ENCODE measurements around the gene EXOC3L2. TPM values are rescaled to one million over a fixed set of nuclear protein-coding genes. Genes with fewer than 3 reads are reported as not detected.

EXOC3L2 gene
- total RNA-seq, 1 experiment from 2014 or later, result not detected

- Histone ChIP-seq H3K36me3 (ENCODE audit: low read depth, low read length) (0 out of 2 replicates have a peak, but pooled peaks cover 3% of the 10 kb centered on the region), H3K9ac (ENCODE audit: low read length) (no peak overlapping the region), H3K4me2 (ENCODE audit: low read length) (no peak overlapping the region), H3K9me2 (replicated peaks; ENCODE audit: low read length) (no peaks in the 10 kb centered on the region), H2AFZ (ENCODE audit: low read length) (no peak overlapping the region), H3K9me3 (ENCODE audit: low read length) (no peaks in the 10 kb centered on the region), H3K4me1 (ENCODE audit: insufficient read depth, low read length) (no peaks in the 10 kb centered on the region), H3F3A (ENCODE audit: low read length, unreplicated experiment) (no peaks in the 10 kb centered on the region), H3K4me3 (ENCODE audit: low read length) (no peak overlapping the region), H4K20me1 (ENCODE audit: low read length) (no peaks in the 10 kb centered on the region), H3K27ac (ENCODE audit: low read length) (no peak overlapping the region), H3K27me3 (ENCODE audit: low read length) (no peaks in the 10 kb centered on the region), H3K79me2 (ENCODE audit: low read length) (no peaks in the 10 kb centered on the region)
- ChIA-PET POLR2A (ENCODE audit: unreplicated experiment) (no interaction called here), CTCF (no interaction called here)
- no peak for TF ChIP-seq CTCF (conservative IDR thresholded peaks at IDR 0.05; ENCODE audit: low read depth, low read length)
- ATAC-seq (no peak), DNase-seq (no peak)
- intact Hi-C loops (cut with micrococcal nuclease), result no loop called here
- no TSS peak for BruUV-seq (replicated peaks)
Observed at GRCh38 chr19:45280471-45280961, 35.3 kb upstream of the EXOC3L2 start.

GRCh38 chr19:45279587-45280192 lies 34.5 kb upstream of the EXOC3L2 start:
- no peak for ATAC-seq
- Histone ChIP-seq H3K27me3 (ENCODE audit: low read length) (no peaks in the 10 kb centered on the region), H3K4me1 (ENCODE audit: insufficient read depth, low read length) (no peaks in the 10 kb centered on the region), H3K27ac (ENCODE audit: low read length) (no peak overlapping the region), H3K36me3 (ENCODE audit: low read depth, low read length) (0 out of 2 replicates have a peak, but pooled peaks cover 3% of the 10 kb centered on the region), H3K9me2 (replicated peaks; ENCODE audit: low read length) (no peaks in the 10 kb centered on the region), H3K4me2 (ENCODE audit: low read length) (no peak overlapping the region), H3F3A (ENCODE audit: low read length, unreplicated experiment) (no peaks in the 10 kb centered on the region), H3K9me3 (ENCODE audit: low read length) (no peaks in the 10 kb centered on the region), H3K79me2 (ENCODE audit: low read length) (no peaks in the 10 kb centered on the region), H3K9ac (ENCODE audit: low read length) (no peak overlapping the region), H3K4me3 (ENCODE audit: low read length) (no peak overlapping the region), H4K20me1 (ENCODE audit: low read length) (no peaks in the 10 kb centered on the region), H2AFZ (ENCODE audit: low read length) (no peak overlapping the region)
- TF ChIP-seq EZH2 (IDR thresholded peaks at IDR 0.05; ENCODE audit: low read length, unreplicated experiment), result no peak
- TF ChIP-seq CTCF (conservative IDR thresholded peaks at IDR 0.05; ENCODE audit: low read depth, low read length), result no peak
- no peak for TF ChIP-seq EZH2phosphoT487 (IDR thresholded peaks at IDR 0.05; ENCODE audit: borderline replicate concordance, low read length)
- no TSS peak for BruUV-seq (replicated peaks)
- ChIA-PET CTCF (no interaction called here), POLR2A (ENCODE audit: unreplicated experiment) (no interaction called here)
- intact Hi-C loops (cut with micrococcal nuclease), result no loop called here
- DNase-seq, result no peak

- Histone ChIP-seq H3K27ac (ENCODE audit: low read length) (no peak overlapping the region), H3K36me3 (ENCODE audit: low read depth, low read length) (no peaks in the 10 kb centered on the region), H3F3A (ENCODE audit: low read length, unreplicated experiment) (no peaks in the 10 kb centered on the region), H3K9me2 (replicated peaks; ENCODE audit: low read length) (no peaks in the 10 kb centered on the region), H3K79me2 (ENCODE audit: low read length) (no peaks in the 10 kb centered on the region), H2AFZ (ENCODE audit: low read length) (no peak overlapping the region), H3K4me3 (ENCODE audit: low read length) (no peak overlapping the region), H4K20me1 (ENCODE audit: low read length) (no peaks in the 10 kb centered on the region), H3K9me3 (ENCODE audit: low read length) (no peaks in the 10 kb centered on the region), H3K27me3 (ENCODE audit: low read length) (no peaks in the 10 kb centered on the region), H3K4me1 (ENCODE audit: insufficient read depth, low read length) (no peaks in the 10 kb centered on the region), H3K9ac (ENCODE audit: low read length) (no peak overlapping the region), H3K4me2 (ENCODE audit: low read length) (no peak overlapping the region)
- DNase-seq, result no peak
- POLR2A ChIA-PET (ENCODE audit: unreplicated experiment), result no interaction called here
- no TSS peak for BruUV-seq (replicated peaks)
- TF ChIP-seq EZH2 (IDR thresholded peaks at IDR 0.05; ENCODE audit: low read length, unreplicated experiment), result no peak
- no peak for TF ChIP-seq EZH2phosphoT487 (IDR thresholded peaks at IDR 0.05; ENCODE audit: borderline replicate concordance, low read length)
- no peak for TF ChIP-seq CTCF (conservative IDR thresholded peaks at IDR 0.05; ENCODE audit: low read depth, low read length)
- intact Hi-C loops (cut with micrococcal nuclease), result no loop called here
- no peak for ATAC-seq
- CTCF ChIA-PET, result no interaction called here
Observed at GRCh38 chr19:45278087-45278486, 32.9 kb upstream of the EXOC3L2 start.
